ENCODE results near the gene DPAGT1.
"Not testable (repeated sequence)": the region's sequence is repeated elsewhere in the genome, so short reads cannot be mapped to it uniquely, and the experiment has no call there.

The DPAGT1 gene

GRCh38 chr11:119093942-119094815 is 7.5 kb downstream of the DPAGT1 start:
- peak; percentile 72 for DNase-seq

GRCh38 chr11:119092880-119093842 is 8.5 kb downstream of the DPAGT1 start:
- DNase-seq = peak; percentile 41

GRCh38 chr11:119091966-119092879 is 9.4 kb downstream of the DPAGT1 start:
- no peak for DNase-seq

GRCh38 chr11:119091178-119091577 is 10.5 kb downstream of the DPAGT1 start:
- DNase-seq = no peak

GRCh38 chr11:119089319-119089718 is 12.3 kb downstream of the DPAGT1 start:
- DNase-seq = no peak

GRCh38 chr11:119088406-119088805 is 13.2 kb downstream of the DPAGT1 start:
- DNase-seq = no peak

GRCh38 chr11:119087747-119088241 is 13.9 kb downstream of the DPAGT1 start:
- no peak for DNase-seq

GRCh38 chr11:119087123-119087522 is 14.5 kb downstream of the DPAGT1 start:
- DNase-seq = no peak

GRCh38 chr11:119085437-119085847 is 16.2 kb downstream of the DPAGT1 start:
- no peak for DNase-seq

GRCh38 chr11:119084663-119085436 is 16.8 kb downstream of the DPAGT1 start, which contains the start of gene HMBS:
HMBS (plus strand) TSS chr11:119084881; CDS start chr11:119085034, 153 bp downstream.
- peak; percentile 98 for DNase-seq

- no peak for DNase-seq
Observed at GRCh38 chr11:119081682-119082260, 19.9 kb downstream of the DPAGT1 start.

GRCh38 chr11:119078675-119079420 is 22.8 kb downstream of the DPAGT1 start:
- DNase-seq = no peak

GRCh38 chr11:119077839-119078238 is 23.8 kb downstream of the DPAGT1 start:
- no peak for DNase-seq

GRCh38 chr11:119067371-119068222 is 34.1 kb downstream of the DPAGT1 start, which contains the start of gene VPS11:
VPS11 (plus strand) TSS chr11:119067818; CDS start chr11:119067824, 6 bp downstream.
- peak; percentile 97 for DNase-seq

GRCh38 chr11:119065369-119065768 is 36.3 kb downstream of the DPAGT1 start:
- peak; percentile 11 for DNase-seq

GRCh38 chr11:119062779-119063178 is 38.9 kb downstream of the DPAGT1 start:
- no peak for DNase-seq

GRCh38 chr11:119061256-119061655 is 40.4 kb downstream of the DPAGT1 start:
- no peak for DNase-seq

- not testable (repeated sequence) for DNase-seq
Observed at GRCh38 chr11:119059128-119059527, 42.5 kb downstream of the DPAGT1 start.
